ENCODE measurements around the gene CLEC5A. TPM values are rescaled to one million over a fixed set of nuclear protein-coding genes. Genes with fewer than 3 reads are reported as not detected.

CLEC5A gene
- total and polyA plus RNA-seq, 2 of the 8 experiments (the other 6 are each of a cell fraction or from before 2014, with no cell fraction given) = not detected

DNA sequence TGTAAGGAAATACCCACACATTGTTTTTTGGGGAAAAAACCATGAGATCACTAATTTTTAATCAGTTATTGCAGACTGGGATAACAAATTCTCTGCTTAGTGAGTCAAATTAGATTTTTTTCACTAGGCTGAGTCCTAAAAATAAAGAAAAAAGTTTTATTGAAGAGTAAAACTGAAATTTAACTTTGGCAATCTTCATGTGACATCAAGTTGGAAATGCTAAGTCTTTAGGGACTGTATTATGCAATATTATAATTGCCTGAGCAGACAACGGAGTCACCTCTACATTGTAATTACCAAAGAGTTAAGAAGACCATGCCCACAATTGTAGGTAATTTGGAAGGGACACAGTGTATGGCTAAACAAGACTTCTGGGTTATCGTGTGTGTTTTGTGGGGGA lies 2.2 kb upstream of the CLEC5A start:
- no peak for FAIRE-seq
- no peak overlapping the region for H2BK15ac ChIP-seq (ENCODE audit: low read length)
- H2BK12ac ChIP-seq (ENCODE audit: low read depth, low read length) = no peak overlapping the region
- no peak overlapping the region for H3K27ac ChIP-seq (ENCODE audit: low read depth, low read length)
- H2BK120ac ChIP-seq (replicated peaks; ENCODE audit: low read depth, low read length) = no peak overlapping the region
- H3K4me3 ChIP-seq (ENCODE audit: extremely low read depth in 1 of 4, insufficient read depth in 2 of 4, low read depth in 3 of 4, low read length in 4 of 4) = no peak overlapping the region
- DNase-seq (ENCODE audit: low read depth in 1 of 2, low spot score in 2 of 2) = no peak
- no peak overlapping the region for H3K56ac ChIP-seq (replicated peaks; ENCODE audit: insufficient read length, low read depth, low read length)
- TF ChIP-seq CEBPB (IDR thresholded peaks at IDR 0.05; ENCODE audit: low read depth, low read length) (no peak), SP2 (IDR thresholded peaks at IDR 0.05; ENCODE audit: low read length) (no peak), CTBP2 (IDR thresholded peaks at IDR 0.05; ENCODE audit: borderline replicate concordance, insufficient read depth, insufficient read length, low read length) (no peak), CHD2 (IDR thresholded peaks at IDR 0.05; ENCODE audit: low read length) (no peak), SRF (IDR thresholded peaks at IDR 0.05; ENCODE audit: low read depth, low read length) (no peak), TEAD4 (IDR thresholded peaks at IDR 0.05; ENCODE audit: low read depth, low read length) (no peak)
- TF ChIP-seq, protein P1, sequence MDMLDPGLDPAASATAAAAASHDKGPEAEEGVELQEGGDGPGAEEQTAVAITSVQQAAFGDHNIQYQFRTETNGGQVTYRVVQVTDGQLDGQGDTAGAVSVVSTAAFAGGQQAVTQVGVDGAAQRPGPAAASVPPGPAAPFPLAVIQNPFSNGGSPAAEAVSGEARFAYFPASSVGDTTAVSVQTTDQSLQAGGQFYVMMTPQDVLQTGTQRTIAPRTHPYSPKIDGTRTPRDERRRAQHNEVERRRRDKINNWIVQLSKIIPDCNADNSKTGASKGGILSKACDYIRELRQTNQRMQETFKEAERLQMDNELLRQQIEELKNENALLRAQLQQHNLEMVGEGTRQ (IDR thresholded peaks at IDR 0.05; ENCODE audit: low read length) = no peak
- CTCF ChIA-PET (ENCODE audit: partially characterized antibody) = no interaction called here
- H3K79me1 ChIP-seq (ENCODE audit: low read depth, low read length) = no peaks in the 10 kb centered on the region
- no peak overlapping the region for H3K23ac ChIP-seq (ENCODE audit: insufficient read length)
- H3K79me2 ChIP-seq (ENCODE audit: control insufficient read depth in 1 of 2, insufficient read depth in 2 of 2, low read length in 2 of 2) = no peaks in the 10 kb centered on the region
- H4K20me1 ChIP-seq (replicated peaks in 1 of 2; ENCODE audit: control insufficient read depth in 1 of 2, insufficient read depth in 2 of 2, low read length in 2 of 2) = no peaks in the 10 kb centered on the region
- no peaks in the 10 kb centered on the region for H3K23me2 ChIP-seq (ENCODE audit: low read depth, low read length)
- H3K18ac ChIP-seq (ENCODE audit: extremely low read depth, low read length) = no peak overlapping the region
- no peaks in the 10 kb centered on the region for H3K27me3 ChIP-seq (replicated peaks in 1 of 4; ENCODE audit: control insufficient read depth in 3 of 4, extremely low read depth in 1 of 4, insufficient read depth in 3 of 4, low read length in 3 of 4)
- no peak overlapping the region for H3K9ac ChIP-seq (replicated peaks in 1 of 4; ENCODE audit: extremely low read depth in 1 of 4, low read depth in 3 of 4, low read length in 3 of 4)
- H3K4me2 ChIP-seq (ENCODE audit: insufficient read depth in 1 of 2, low read depth in 2 of 2, low read length in 2 of 2) = no peak overlapping the region
- no peak overlapping the region for H4K5ac ChIP-seq (ENCODE audit: insufficient read length, low read depth, low read length)
- H4K8ac ChIP-seq (ENCODE audit: extremely low read depth, insufficient read depth, low read length) = no peak overlapping the region
- H3K4ac ChIP-seq (replicated peaks; ENCODE audit: insufficient read length, low read depth, low read length) = no peak overlapping the region
- no peaks in the 10 kb centered on the region for H3K36me3 ChIP-seq (ENCODE audit: control insufficient read depth in 2 of 4, insufficient read depth in 4 of 4, low read length in 3 of 4)
- H2BK20ac ChIP-seq (ENCODE audit: low read length) = no peak overlapping the region
- H2BK5ac ChIP-seq (ENCODE audit: low read depth, low read length) = no peak overlapping the region
- H2AFZ ChIP-seq (ENCODE audit: low read length) = no peak overlapping the region
- POLR2A ChIA-PET (ENCODE audit: partially characterized antibody) = no interaction called here
- peaks cover 0 to 2% (median 0%) of the 10 kb centered on the region in 4 experiments; a peak in 1 of 7 replicates for H3K4me1 ChIP-seq (replicated peaks in 1 of 4; ENCODE audit: control insufficient read depth in 3 of 4, insufficient read depth in 4 of 4, low read length in 3 of 4)
- no peak overlapping the region for H2AK5ac ChIP-seq (ENCODE audit: low read depth, low read length)
- 85% methylated on average over 2 of the region's 2 CpGs; no CpG with 5 or more reads in 1 of the 2 experiments for WGBS, 2 experiments (ENCODE audit: extremely low coverage in 1 of 2, insufficient coverage in 1 of 2, insufficient read length in 1 of 2, insufficient replicate concordance in 2 of 2, low coverage in 1 of 2, low lambda C conversion rate in 2 of 2, missing lambda C conversion rate in 1 of 2)
- H3K14ac ChIP-seq (ENCODE audit: insufficient read length) = no peak overlapping the region
- no peak overlapping the region for H4K91ac ChIP-seq (replicated peaks; ENCODE audit: insufficient read length, low read length)
- H3K9me3 ChIP-seq (ENCODE audit: insufficient read depth in 2 of 2, low read depth in 1 of 2, low read length in 1 of 2) = no peaks in the 10 kb centered on the region
